Measurements from ENCODE around the gene PDK1. TPM values are rescaled to one million over a fixed set of nuclear protein-coding genes. Genes with fewer than 3 reads are reported as not detected.

PDK1 gene
- total RNA-seq, 1 experiment from 2014 or later, result 74.7 TPM

DNA sequence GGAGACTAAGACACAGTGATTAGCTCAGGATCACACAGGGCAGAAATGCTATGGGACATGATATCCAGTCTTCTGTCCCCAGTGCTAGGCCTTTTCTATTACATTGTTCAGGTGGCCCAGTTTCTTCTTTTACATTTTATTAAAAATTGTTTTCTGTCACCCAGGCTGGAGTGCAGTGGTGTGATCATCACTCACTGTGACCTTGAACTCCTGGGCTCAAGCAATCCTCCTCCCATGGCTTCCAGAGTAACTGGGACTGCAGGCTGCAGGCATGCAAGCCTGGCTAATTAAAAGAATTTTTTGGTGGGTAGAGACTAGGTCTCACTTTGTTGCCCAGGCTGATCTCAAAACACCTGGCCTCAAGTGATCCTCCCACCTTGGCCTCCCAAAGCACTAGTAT lies 15.4 kb downstream of the PDK1 start:
- no peak overlapping the region for H3K18ac ChIP-seq (ENCODE audit: insufficient read length, low read depth, low read length)
- H2BK5ac ChIP-seq (ENCODE audit: insufficient read length, low read length), result no peak overlapping the region
- no peak overlapping the region for H2BK120ac ChIP-seq (ENCODE audit: low read depth, low read length, poor library complexity, severe bottlenecking)
- no peaks in the 10 kb centered on the region; the same call in 1 of the 2 replicates for H3K79me2 ChIP-seq (ENCODE audit: insufficient read depth, low read length)
- no peaks in the 10 kb centered on the region for H3K4me1 ChIP-seq (ENCODE audit: insufficient read depth, low read length)
- no peaks in the 10 kb centered on the region for H3K27me3 Mint-ChIP-seq (ENCODE audit: low read depth)
- H3K23ac ChIP-seq (ENCODE audit: insufficient read length, low read depth, low read length), result no peak overlapping the region
- H2AK5ac ChIP-seq (ENCODE audit: insufficient read length, low read length), result no peak overlapping the region
- no peaks in the 10 kb centered on the region for H3K4me1 Mint-ChIP-seq
- no peak overlapping the region for H2BK12ac ChIP-seq (ENCODE audit: insufficient read length, low read depth, low read length)
- H4K91ac ChIP-seq (ENCODE audit: insufficient read length, low read depth, low read length), result no peak overlapping the region
- no peaks in the 10 kb centered on the region for H3K27me3 ChIP-seq (ENCODE audit: insufficient read depth, low read length)
- H3K4me2 ChIP-seq (ENCODE audit: insufficient read depth, insufficient read length, low read length), result no peak overlapping the region
- H2AFZ ChIP-seq (ENCODE audit: low read length), result no peak overlapping the region
- no peak overlapping the region for H3K4me3 Mint-ChIP-seq
- H3T11ph ChIP-seq (ENCODE audit: low read length), result no peak overlapping the region
- no peaks in the 10 kb centered on the region for H3K23me2 ChIP-seq (ENCODE audit: insufficient read length, low read depth, low read length, poor library complexity, severe bottlenecking)
- no peak overlapping the region for H3K27ac Mint-ChIP-seq
- no peak overlapping the region for H2BK20ac ChIP-seq (ENCODE audit: low read depth, low read length, poor library complexity, severe bottlenecking)
- H3K14ac ChIP-seq (ENCODE audit: insufficient read depth, low read length), result no peak overlapping the region
- H4K8ac ChIP-seq (replicated peaks; ENCODE audit: insufficient read length, low read depth, low read length), result no peak overlapping the region
- no peaks in the 10 kb centered on the region for H3K79me1 ChIP-seq (ENCODE audit: insufficient read depth, low read depth, low read length, poor library complexity, severe bottlenecking)
- DNase-seq, result no peak
- no peak overlapping the region for H3K56ac ChIP-seq (ENCODE audit: insufficient read length, low read depth, low read length)
- no peaks in the 10 kb centered on the region for H4K20me1 ChIP-seq (ENCODE audit: control insufficient read depth, insufficient read depth, insufficient read length)
- TF ChIP-seq CTCF (conservative IDR thresholded peaks at IDR 0.05), result no peak
- H3K36me3 Mint-ChIP-seq (ENCODE audit: insufficient read depth in 1 of 3, low read depth in 3 of 3), result peaks cover 55 to 86% (median 85%) of the 10 kb centered on the region in 3 experiments
- H3K27ac ChIP-seq (ENCODE audit: insufficient read length, low read depth, low read length), result no peak overlapping the region
- no peak overlapping the region for H3K9ac ChIP-seq (ENCODE audit: extremely low read depth, insufficient read length, low read length)
- H3K9me3 Mint-ChIP-seq, result peaks cover 21 to 24% of the 10 kb centered on the region in 2 experiments
- H3K9me3 ChIP-seq (ENCODE audit: control insufficient read depth, low read depth, low read length), result no peaks in the 10 kb centered on the region
- no peak overlapping the region for H3K4ac ChIP-seq (ENCODE audit: low read depth, low read length)
- no peak overlapping the region for H2BK15ac ChIP-seq (ENCODE audit: low read depth, low read length)
- no peak overlapping the region for H4K5ac ChIP-seq (ENCODE audit: insufficient read length, low read depth, low read length)
